HEK293T (cell line): ENCODE results near the gene DCTPP1.
"Not testable (repeated sequence)": the region's sequence is repeated elsewhere in the genome, so short reads cannot be mapped to it uniquely, and the experiment has no call there.

Source experiments
- CTCF ChIA-PET: fragments of 350-600 bp; formaldehyde crosslinking; extraction: SDS; loops from one replicate; lab custom pipeline; 2021; ENCODE audit warnings: antibody characterized with exemption, inconsistent platforms; lab: Yijun Ruan, JAX
- POLR2A ChIA-PET: fragments of 350-600 bp; formaldehyde crosslinking; extraction: SDS; loops from one replicate; lab custom pipeline; 2020; ENCODE audit warnings: antibody characterized with exemption, inconsistent platforms; lab: Yijun Ruan, JAX
- DNase-seq: peaks from one replicate; pipeline ENCODE4 v3.0.0; 2012; ENCODE audit warnings: mixed read lengths; ENCODE audit errors: extremely low spot score
- ARNT ChIP-seq: fragments of 450-650 bp; IDR thresholded peaks from 2 replicates; pipeline ENCODE4 v1.6.1; 2017; ENCODE audit warnings: mild to moderate bottlenecking
- BHLHE40 ChIP-seq: fragments of 450-650 bp; IDR thresholded peaks from 2 replicates; pipeline ENCODE4 v1.6.1; 2016; ENCODE audit warnings: mild to moderate bottlenecking, moderate library complexity, borderline replicate concordance
- CTBP1 ChIP-seq: fragments of 450-650 bp; IDR thresholded peaks from 2 replicates; pipeline ENCODE4 v1.6.1; 2016; ENCODE audit warnings: borderline replicate concordance
- ELF4 ChIP-seq: fragments of 450-650 bp; IDR thresholded peaks from 2 replicates; pipeline ENCODE4 v1.6.1; 2017; ENCODE audit warnings: antibody characterized with exemption
- FOXA1 ChIP-seq: fragments of 450-650 bp; IDR thresholded peaks from 2 replicates; pipeline ENCODE4 v1.6.1; 2016; ENCODE audit warnings: mild to moderate bottlenecking
- FOXK2 ChIP-seq: fragments of 450-650 bp; IDR thresholded peaks from 2 replicates; pipeline ENCODE4 v1.6.1; 2016; ENCODE audit warnings: mild to moderate bottlenecking
- FOXM1 ChIP-seq: fragments of 450-650 bp; IDR thresholded peaks from 2 replicates; pipeline ENCODE4 v1.6.1; 2017; ENCODE audit warnings: mild to moderate bottlenecking, borderline replicate concordance
- HDGF ChIP-seq: fragments of 450-650 bp; IDR thresholded peaks from 2 replicates; pipeline ENCODE4 v1.6.1; 2017; ENCODE audit warnings: antibody characterized with exemption, borderline replicate concordance
- L3MBTL2 ChIP-seq: fragments of 450-650 bp; conservative IDR thresholded peaks from 2 replicates; pipeline ENCODE4 v1.6.1; 2016; ENCODE audit warnings: mild to moderate bottlenecking
- LEF1 ChIP-seq: fragments of 450-650 bp; IDR thresholded peaks from 2 replicates; pipeline ENCODE4 v1.6.1; 2017; ENCODE audit warnings: mild to moderate bottlenecking, borderline replicate concordance
- NFRKB ChIP-seq: fragments of 450-650 bp; IDR thresholded peaks from 2 replicates; pipeline ENCODE4 v1.6.1; 2016; ENCODE audit warnings: mild to moderate bottlenecking, moderate library complexity
- SP1 ChIP-seq: fragments of 450-650 bp; IDR thresholded peaks from 2 replicates; pipeline ENCODE4 v1.6.1; 2017
- SUZ12 ChIP-seq: fragments of 450-650 bp; IDR thresholded peaks from 2 replicates; pipeline ENCODE4 v1.6.1; 2016; ENCODE audit warnings: mild to moderate bottlenecking
- TARDBP ChIP-seq: fragments of 450-650 bp; IDR thresholded peaks from 2 replicates; pipeline ENCODE4 v1.6.1; 2016
- ZNF384 ChIP-seq: fragments of 450-650 bp; IDR thresholded peaks from 2 replicates; pipeline ENCODE4 v1.6.1; 2016
- TF ChIP-seq, protein P1 (sequence below): fragments of 450-650 bp; IDR thresholded peaks from 2 replicates; pipeline ENCODE4 v1.6.1; 2016

Gene DCTPP1

DNA sequence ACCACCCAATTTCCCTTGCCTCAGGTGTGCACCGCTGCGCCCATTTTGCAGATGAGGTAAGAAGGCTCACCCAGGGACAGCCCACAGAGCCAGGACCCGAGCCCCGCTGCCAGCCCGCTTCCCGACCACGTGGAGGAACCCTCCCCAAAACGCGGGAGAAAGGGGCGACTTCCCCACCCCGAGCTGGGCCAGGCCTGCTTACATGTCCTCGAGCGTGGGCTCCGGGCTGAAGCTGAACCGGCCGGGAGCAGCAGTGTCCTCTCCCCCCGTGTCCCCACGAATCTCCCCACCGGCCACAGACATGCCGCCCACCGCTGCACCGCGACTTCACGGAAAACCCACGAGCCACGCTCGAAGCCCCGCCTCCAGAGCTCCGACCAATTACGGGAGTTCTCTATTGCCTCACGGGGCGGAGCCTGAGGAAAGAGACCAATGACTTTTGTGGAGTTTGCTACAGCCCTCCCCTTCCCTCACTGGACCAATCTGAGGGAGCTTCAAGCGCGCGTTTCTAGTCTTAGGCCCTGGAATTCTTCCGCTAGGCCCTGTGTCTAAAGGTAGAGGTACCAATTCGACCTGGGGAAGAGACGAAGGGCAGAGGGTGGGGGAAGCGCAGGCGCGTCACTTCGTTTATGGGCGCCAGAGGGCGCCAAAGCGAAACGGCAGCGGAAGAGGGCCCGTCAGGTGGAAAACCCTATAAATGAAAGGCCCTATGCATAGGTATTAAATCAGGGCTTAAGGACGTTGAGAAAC, at the start of gene DCTPP1:
Gene DCTPP1 (minus strand): TSS at position 353 of the 750 bp plus-strand sequence. CDS start 50 bp downstream, at position 303.
- TF ChIP-seq BHLHE40 (no peak), FOXK2 (no peak), NFRKB (no peak), HDGF (no peak), ARNT (no peak), FOXM1 (no peak), SUZ12 (no peak), ZNF384 (no peak), L3MBTL2 (peak; percentile 97), LEF1 (no peak), ELF4 (no peak; the same call in 1 of the 2 replicates), SP1 (no peak), CTBP1 (peak; percentile 70; the same call in 1 of the 2 replicates), TARDBP (peak; percentile 94), FOXA1 (no peak)
- TF ChIP-seq, protein P1, sequence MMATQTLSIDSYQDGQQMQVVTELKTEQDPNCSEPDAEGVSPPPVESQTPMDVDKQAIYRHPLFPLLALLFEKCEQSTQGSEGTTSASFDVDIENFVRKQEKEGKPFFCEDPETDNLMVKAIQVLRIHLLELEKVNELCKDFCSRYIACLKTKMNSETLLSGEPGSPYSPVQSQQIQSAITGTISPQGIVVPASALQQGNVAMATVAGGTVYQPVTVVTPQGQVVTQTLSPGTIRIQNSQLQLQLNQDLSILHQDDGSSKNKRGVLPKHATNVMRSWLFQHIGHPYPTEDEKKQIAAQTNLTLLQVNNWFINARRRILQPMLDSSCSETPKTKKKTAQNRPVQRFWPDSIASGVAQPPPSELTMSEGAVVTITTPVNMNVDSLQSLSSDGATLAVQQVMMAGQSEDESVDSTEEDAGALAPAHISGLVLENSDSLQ: no peak
- POLR2A ChIA-PET: interaction anchor here (0.6 to 2.9 kb wide), 59 partner anchors 9 to 466 kb away, joined by 3 to 50 read pairs (median 5); partner anchors contain the start of genes ALDOA, CD2BP2, SEPHS2 and SRCAP

DNA sequence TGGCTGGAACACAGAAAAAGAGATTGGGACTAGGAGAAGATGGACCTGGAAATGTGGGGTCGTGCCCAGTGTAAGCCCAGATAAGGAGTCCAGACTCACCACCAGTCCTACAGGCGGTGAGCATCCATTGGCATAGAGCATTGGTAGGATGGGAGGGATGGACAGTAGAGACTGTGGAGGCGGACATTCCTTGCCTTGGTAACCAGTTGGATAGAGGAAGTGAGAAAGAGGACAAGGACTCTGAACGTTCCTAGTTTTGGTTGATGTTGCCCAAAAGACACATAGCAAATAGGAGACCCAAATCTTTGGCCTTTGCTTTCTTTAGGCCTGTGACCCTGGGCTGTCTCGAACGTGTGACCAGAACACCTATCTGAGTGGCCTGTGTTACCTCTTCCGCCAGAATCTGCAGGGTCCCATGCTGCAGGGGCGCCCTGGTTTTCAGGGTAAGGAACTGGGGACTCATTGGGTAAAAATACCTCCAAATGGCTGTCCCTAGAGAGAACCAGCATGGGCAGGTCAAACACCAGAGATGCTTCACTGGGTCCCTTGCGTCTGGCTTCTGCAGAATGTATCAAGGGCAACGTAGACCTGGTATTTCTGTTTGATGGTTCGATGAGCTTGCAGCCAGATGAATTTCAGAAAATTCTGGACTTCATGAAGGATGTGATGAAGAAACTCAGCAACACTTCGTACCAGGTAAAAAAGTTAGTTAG, 49.1 kb upstream of the DCTPP1 start:
- POLR2A ChIA-PET: no interaction called here
- DNase-seq: no peak
- TF ChIP-seq ARNT (no peak), HDGF (no peak), SP1 (no peak), SUZ12 (no peak), LEF1 (no peak), TARDBP (no peak), L3MBTL2 (no peak), BHLHE40 (no peak), FOXM1 (no peak), CTBP1 (no peak), FOXK2 (no peak), ZNF384 (no peak), FOXA1 (no peak)
- CTCF ChIA-PET: no interaction called here

More for the DNA sequence above, at the start of gene DCTPP1:
- peak; percentile 98 for DNase-seq
- CTCF ChIA-PET: interaction anchor here (0.6 to 2.4 kb wide), 46 partner anchors 9 to 369 kb away, joined by 3 to 24 read pairs (median 4); partner anchors contain the start of genes CORO1A, SEPHS2, TBX6 and ZNF48

DNA sequence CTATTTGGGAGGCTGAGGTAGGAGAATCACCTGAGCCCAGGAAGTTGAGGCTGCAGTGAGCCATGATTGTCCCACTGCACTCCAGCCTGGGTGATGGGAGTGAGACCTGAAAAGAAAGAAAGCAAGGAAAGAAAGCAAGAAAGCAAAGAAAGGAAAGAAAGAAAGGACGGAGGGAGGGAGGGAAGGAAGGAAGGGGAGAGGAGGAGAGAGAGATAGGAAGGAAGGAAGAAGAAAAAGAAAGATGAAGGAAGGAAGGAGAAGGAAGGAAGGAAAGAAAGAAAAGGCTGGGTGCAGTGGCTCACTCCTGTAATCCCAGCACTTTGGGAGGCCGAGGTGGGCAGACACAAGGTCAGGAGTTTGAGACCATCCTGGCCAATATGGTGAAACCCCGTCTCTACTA, 47.9 kb upstream of the DCTPP1 start:
- DNase-seq, POLR2A ChIA-PET: not testable (repeated sequence)
- CTCF ChIA-PET: interaction anchor here (1.2 kb wide), 1 partner anchor 31 kb away, joined by 5 read pairs; no protein-coding TSS in a partner anchor

DNA sequence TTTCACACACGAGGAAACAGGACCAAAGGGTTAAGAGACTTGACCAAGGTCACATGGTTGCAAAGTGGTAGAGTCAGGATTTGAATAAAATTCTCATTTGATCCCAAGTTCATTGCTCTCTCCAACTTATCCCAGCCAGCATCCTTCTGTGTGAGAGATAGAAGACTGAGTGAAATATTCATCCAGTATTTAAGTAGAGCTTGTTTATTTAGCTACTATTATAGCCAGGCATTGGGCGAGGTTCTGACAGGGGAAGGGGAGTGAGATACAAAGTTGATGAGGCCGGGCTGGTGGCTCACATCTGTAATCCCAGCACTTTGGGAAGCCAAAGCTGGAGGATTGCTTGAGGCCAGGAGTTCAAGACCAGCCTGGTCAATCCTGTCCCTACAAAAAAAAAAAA, 47.2 kb upstream of the DCTPP1 start:
- ChIA-PET CTCF (interaction anchor here (1.2 kb wide), 1 partner anchor 32 kb away, joined by 5 read pairs; no protein-coding TSS in a partner anchor), POLR2A (interaction anchor here (1.0 to 1.5 kb wide), 2 partner anchors 47 to 96 kb away, joined by 3 read pairs; no protein-coding TSS in a partner anchor)
- no peak for TF ChIP-seq SP1
- TF ChIP-seq, protein P1: no peak
- no peak for TF ChIP-seq HDGF
- no peak for TF ChIP-seq ELF4
- no peak for TF ChIP-seq CTBP1
- TF ChIP-seq L3MBTL2: no peak
- no peak for TF ChIP-seq LEF1
- TF ChIP-seq FOXM1: no peak
- no peak for TF ChIP-seq FOXK2
- no peak for TF ChIP-seq BHLHE40
- no peak for TF ChIP-seq ZNF384
- DNase-seq: no peak

DNA sequence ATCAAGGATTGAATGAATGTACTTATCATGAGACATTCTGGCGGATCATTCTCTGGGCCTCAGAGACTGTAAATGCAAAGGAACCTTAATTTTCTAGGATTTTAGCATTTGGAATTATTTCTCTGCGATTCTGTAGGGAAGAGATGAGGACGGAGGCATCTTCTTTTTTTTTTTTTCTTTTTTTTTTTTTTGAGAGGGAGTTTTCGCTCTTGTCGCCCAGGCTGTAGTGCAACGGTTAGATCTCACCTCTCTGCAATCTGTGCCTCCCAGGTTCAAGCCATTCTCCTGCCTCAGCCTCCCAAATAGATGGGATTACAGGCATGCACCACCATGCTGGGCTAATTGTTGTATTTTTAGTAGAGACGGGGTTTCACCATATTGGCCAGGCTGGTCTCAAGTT, 44.9 kb upstream of the DCTPP1 start:
- TF ChIP-seq TARDBP (no peak), SP1 (no peak), CTBP1 (no peak), FOXA1 (no peak), ARNT (no peak), L3MBTL2 (no peak), BHLHE40 (no peak), NFRKB (no peak), FOXM1 (no peak), FOXK2 (no peak), LEF1 (no peak), SUZ12 (no peak), HDGF (no peak), ZNF384 (no peak), ELF4 (no peak)
- TF ChIP-seq, protein P1: no peak
- ChIA-PET CTCF (interaction anchor here (1.1 kb wide), 1 partner anchor 45 kb away, joined by 4 read pairs; the partner anchor contains the start of gene DCTPP1), POLR2A (no interaction called here)
- no peak for DNase-seq
